GM21576 (cell line): ENCODE data around the gene LUZP1.
"Not testable (repeated sequence)": the region's sequence is repeated elsewhere in the genome, so short reads cannot be mapped to it uniquely, and the experiment has no call there.

Source experiments
- ATAC-seq: cut with Tn5 transposase; IDR thresholded peaks from one replicate; pipeline ENCODE4 v1.9.1; 2021; ENCODE audit warnings: mild to moderate bottlenecking, moderate library complexity; ENCODE audit not compliant: unreplicated experiment

Gene LUZP1

DNA sequence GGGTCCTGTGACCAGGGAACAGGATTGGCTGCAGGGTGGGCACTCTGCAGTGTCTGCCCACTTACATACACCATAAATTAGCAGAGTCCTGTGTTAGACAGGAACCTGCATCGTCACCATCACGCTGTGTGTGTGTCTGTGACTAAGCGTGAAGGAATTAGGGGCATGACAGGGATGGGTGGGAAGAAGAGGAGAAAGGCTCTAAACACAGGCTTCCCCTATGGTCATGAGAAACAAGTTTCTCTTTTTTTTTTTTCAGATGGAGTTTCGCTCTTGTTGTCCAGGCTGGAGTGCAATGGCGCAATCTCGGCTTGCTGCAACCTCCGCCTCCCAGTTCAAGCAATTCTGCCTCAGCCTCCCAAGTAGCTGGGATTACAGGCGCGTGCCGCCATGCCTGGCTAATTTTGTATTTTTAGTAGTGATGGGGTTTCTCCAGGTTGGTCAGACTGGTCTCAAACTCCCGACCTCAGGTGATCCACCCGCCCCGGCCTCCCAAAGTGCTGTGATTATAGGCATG, 20.3 kb upstream of the LUZP1 start:
- not testable (repeated sequence) for ATAC-seq

DNA sequence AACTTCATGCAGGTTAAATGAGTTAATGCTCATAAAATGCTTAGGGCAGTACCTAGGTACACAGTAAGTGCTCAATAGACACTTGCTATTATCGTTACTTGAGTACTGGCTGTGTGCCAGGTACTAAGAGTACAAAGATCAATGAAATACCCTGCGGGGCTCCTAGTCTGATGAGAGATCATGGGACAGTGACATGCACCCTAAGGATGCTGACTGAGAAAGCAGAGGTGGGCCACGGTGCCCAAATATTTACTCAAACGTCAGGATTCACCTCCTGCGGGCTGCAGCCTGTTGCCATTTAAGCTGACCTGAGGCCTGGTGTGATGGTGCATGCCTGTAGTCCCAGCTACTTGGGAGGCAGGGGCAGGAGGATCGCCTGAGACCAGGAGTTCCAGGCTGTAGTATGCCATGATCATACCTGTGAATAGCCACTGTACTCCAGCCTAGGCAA, 19.8 kb upstream of the LUZP1 start:
- no peak for ATAC-seq

DNA sequence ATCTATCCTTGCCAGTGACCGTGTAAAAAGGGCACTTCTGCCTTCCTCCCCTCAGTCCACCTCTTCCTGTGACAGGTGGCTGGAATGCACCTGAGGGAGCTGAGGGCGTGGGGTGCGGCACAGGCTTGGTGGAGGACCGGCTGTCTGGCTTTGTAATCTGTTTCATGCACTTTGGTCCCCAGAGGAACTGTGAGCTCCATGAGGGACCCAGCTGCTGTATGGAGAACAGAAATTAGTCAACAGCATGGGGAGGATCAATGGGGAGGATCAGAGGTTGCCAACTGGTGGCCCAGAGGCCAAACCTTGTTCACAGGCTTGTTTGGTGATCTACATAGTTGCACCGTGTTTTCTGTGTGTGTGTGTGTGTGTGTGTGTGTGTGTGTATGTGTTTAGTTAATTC, 19.0 kb upstream of the LUZP1 start:
- no peak for ATAC-seq

DNA sequence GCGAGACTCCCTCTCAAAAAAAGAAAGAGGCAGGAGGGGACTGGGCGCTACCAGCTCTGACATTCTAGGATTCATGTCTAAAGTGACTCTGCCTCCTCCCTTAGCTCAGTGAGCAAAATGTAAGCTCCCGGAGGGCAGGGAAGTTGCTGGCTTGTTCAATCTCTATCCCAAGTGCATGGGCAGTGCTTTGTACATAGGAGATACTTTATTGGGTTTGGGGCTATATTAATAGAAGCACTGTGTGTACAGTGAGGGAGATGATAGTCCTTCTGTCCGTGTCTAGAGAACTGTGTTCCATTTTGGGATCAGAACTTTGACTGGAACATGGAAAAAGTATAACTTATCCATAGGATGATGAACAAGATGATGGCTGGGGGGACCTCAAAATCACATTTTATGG, 16.7 kb upstream of the LUZP1 start:
- no peak for ATAC-seq

DNA sequence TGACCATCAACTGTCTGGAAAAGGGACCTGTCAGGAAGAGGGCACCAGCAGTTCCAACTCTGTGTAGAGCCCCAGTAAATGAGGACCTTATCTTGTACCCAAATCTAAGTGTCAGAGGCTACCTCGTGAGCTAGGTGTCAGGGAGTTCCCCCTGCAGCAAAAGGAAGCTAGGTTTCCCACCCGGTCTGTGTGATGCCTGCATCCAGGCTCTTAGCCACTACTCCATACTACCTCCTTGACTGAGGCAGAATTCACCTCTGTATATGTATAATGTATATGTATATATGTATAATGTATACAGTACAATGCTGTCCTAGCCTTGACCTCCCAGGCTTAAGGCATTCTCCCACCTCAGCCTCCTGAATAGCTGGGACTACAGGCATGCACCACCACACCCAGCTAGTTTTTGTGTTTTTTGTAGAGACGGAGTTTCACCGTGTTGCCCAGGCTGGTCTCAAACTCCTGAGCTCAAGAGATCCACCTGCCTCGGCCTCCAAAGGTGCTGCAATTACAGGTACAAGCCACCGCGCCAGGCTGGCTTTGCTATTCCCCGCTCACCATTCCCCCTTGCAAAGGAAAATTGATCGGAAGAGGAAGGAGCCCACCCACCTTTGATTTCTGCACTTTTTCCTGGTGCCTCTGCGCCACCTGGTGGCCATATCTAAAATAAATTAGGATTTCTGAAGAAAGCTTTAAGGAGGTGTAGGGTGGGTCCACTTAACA, 15.7 kb upstream of the LUZP1 start:
- ATAC-seq: no peak

DNA sequence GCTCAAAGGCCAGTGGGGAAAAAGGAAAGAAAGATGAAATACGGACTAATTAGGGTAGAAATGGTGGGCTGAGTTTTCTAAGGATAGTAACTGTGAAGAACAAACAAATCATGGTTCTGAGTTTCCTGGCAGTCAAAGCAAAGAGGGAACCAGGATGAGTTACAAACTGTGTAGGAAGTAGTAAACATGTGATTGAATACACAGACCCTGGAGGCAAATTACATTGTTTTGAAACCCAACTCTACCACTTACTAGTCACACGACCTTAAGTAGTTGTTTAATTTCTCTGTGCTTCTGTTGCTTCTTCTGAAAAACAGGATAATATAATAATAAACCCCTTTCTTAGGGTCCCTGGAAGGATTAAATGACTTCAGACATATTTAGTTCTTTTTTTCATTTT, 11.2 kb upstream of the LUZP1 start:
- no peak for ATAC-seq

DNA sequence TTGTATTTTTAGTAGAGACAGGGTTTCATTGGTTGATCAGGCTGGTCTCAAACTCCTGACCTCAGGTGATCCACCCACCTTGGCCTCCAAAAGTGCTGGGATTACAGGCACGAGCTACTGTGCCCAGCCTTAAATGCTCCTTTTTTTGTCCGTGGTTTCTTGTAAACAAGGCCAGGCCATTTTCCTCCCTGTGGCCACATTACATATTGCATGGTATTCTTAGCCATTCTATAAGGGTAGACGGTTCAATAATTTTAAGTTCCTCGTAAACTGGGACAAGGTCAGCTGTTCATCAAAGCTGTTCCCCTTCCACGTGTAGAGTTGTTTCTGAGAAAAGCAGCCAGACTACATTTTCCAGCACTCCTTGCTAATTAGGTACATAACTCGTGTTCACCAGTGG, 10.3 kb upstream of the LUZP1 start:
- no peak for ATAC-seq

DNA sequence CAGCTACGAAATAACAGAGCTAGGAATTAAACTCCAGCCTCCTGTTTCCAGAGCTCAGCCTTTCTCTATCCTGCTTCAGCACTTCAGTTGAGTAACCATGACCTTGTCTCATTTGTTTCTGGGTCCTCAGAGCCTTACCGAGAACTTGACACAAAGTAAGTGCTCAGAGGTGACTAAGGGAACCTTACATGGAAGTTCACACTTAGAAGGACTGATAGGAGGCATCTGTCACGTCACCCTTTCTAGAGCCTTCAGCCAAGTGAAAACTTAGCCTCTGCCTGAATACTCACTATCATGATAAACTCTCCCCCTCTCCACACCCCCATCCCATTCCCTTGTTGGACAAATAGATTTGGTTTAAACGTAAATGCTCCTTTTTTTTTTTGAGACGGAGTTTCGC, 9.8 kb upstream of the LUZP1 start:
- ATAC-seq: no peak

DNA sequence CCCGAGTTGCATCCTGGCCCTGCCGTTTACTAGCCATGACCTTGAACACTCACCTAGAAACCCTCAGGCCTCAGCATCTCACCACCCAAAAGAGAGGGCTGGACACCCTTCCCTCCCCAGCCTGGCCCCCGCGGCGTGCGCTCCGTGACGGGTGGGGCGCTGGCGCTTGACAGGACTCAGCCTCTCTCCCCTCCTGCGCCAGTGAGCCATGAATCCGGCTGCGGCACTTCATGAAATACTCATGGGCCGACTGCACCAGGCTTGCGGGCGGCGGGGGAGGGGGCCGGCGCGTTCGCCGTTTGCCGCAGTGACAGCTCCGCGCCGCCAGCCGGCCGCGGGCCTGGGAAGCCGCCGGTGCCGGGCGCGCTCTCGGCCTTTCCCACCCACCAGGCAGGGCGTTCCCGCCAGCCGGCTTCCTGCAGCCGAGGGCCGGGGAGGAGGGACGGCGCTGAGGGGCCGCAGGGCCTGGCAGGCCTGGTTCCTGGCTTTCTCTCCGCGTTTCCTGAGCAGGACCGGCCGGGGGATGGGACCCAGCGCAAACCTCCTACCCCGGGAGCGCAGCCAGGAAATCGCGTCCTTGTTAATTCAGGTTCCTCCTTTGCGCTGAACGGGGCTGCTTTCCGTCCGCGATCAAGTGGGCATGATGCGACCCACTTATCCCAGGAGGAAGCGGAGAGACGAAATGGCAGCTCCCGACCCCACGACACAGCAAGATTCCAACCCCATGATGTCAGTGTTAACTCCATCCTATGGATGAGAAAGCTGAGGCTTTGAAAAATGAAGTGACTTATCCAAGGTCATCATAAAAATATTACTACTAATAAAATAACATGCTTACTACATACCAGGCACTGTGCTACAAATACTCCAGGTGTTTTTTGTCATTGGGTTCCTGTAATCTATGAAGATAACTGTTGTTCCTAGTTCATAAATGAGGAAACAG, 9.1 kb upstream of the LUZP1 start:
- peak; percentile 64 for ATAC-seq

DNA sequence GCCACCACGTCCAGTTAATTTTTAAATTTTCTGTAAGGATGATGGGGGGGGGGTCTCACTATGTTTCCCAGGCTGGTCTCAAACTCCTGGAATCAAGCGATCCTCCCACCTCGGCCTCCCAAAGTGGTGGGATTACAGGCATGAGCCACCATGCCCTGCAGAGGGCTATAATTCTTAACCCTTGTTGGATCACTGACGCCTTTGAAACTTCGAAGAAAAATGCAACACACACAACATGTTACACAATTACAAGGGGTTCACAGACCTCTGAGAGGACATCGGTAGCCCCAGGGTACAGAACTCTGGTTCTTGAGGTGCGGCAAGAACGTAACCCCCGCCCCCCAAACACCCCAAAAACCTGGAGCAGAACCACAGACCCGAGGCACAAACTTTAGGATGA, 8.4 kb upstream of the LUZP1 start:
- ATAC-seq: no peak

DNA sequence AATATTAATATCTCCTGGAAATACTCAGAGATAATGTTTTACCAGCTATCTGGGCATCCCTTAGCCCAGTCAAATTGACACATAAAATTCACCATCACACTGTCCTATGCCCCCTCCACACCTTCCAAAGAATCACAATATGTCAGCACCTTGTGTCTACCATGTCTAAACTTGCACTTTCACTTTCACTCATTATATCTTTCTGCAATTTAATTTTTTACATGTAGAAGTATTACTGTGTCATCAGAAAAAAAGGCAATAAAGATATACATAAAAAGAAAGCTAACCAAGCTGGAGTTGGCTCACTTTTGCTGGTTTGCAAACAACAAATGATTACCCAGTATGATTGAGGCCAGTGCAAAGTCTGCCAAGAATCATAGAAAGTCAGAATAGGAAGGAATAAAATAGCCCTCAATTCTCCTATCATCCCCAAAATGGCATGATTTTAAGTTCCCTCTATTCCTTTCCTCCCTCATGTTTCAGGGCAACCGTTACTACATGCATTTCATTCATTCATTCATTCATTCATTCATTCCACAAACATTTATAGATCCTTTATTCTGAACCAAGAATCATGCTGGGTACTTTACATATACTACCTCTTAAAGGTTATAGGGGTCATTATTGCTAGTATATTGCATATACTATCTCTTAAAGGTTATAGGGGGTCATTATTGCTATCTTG, 5.9 kb upstream of the LUZP1 start:
- ATAC-seq: no peak

DNA sequence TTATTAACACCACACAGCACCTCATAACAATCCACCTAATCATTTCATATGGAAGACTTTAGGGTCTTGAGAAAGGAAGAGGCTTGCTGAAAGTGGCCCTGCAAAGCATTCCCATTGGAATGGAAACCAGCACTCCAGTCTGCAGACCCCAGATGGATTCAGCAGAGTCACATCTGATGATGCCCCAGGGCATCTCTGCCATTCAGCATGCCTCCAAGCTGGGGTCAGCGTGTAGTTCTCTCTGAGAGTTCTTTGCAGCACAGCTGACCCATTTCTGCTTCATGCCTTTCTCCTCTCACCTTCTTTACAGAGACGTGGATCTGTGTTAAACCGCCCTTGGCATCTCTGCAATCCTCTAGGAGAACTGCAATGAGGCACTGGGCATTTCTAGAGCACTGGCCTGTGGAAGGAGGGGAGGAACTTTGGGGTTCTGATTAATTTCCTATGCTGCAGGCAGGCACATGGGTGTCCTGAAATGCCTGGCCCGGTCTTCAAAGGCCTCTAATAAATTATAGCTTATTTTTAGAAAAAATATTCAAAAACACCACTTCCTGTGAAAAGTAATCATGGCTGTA, 2.6 kb upstream of the LUZP1 start:
- no peak for ATAC-seq

DNA sequence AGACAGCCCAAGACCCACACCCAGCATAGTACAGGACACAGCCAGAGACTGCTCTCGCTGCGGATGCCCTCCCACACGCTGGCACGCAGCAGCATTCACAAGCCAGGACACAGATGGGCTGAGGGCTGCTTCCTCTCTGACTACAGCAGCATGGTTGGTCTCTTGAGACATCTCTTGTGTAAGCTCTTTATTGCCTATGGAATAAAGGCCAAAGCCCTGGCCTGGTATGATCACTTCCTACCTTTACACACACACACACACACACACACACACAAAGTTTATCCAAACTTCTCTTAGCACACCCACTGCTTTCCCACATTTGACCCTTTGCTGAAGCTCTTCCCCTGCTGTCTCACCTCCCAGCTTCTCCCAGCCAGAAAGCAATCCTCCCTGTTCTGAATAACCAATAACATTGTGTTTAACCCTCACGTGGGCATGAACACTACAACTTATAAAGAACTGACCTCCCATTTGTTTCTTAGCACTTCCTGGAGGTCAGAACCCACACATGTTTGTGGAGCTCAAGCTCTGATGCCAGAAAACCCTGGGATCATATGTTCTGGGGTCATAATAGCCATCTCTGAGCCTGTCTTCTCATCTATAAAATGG, 1.2 kb upstream of the LUZP1 start:
- ATAC-seq: no peak

DNA sequence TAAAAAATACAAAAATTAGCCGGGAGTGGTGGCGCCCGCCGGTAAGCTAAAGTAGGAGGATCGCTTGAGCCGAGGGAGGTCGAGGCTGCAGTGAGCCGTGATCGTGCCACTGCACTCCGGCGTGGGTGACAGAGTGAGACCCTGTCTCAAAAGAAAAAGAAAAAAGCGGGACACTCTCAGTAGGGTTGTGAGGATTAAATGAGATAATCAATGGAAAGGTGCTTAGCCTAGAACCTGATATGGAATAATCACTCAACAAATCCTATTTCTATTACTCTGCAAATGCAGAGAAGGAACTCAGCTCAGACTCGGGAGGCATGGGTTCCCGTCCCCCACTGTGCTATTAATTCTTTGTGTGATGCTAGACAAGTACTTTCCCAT, 529 bp upstream of the LUZP1 start:
- no peak for ATAC-seq

DNA sequence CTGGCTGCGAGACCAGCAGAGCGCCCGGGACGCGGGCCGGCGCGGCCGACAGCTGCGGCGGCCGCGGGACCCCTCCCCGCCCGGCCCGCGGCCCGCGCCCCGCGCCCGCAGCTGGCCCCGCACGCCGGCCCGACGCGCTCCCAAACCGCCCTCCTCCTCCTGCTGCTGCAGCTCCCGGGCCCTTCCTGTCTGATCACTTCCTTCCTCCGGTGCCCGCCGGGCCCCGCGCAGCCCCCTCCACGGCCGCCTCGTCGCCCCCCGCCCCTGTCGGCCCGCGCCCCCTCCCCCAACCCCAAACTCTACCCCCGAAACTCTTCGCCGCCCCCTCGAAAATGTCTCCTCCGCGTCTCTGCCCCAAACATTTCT, 594 bp downstream of the LUZP1 start:
- no peak for ATAC-seq

DNA sequence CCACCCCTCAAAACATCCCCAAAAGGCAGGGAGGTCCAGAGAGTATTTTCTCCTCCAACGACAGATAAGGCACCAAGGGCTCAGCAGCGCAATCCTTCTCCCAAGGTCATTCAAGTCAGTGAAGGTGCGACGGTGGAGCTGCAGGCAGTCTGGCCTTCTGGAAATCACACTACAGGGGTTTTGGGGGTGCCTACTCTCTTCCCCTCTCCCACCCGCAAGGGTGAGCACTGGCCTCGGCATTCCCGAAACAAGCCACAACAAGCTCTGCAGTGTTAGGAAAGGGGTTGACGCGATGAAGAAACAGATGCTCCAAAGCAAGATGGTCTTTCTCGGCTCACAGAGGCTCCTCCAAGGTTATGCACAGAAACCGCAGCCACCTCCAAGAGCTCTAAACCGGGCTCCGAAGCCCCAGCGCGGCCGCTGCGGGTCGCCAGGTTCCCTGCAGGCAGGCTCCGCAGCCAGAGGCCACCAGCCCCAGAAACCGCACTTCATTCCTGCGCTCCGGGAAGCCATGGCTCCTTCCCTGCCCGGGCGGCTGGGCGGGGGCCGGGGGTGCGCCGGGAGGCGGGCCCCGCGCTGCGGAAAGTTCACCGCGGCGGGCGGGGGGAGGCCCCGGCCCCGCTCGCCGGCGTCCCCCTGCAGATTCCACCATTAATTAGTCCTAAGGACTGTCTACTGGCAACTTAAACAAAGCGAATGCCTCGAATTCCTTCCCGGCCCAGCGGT, 1.1 kb downstream of the LUZP1 start:
- ATAC-seq: no peak

DNA sequence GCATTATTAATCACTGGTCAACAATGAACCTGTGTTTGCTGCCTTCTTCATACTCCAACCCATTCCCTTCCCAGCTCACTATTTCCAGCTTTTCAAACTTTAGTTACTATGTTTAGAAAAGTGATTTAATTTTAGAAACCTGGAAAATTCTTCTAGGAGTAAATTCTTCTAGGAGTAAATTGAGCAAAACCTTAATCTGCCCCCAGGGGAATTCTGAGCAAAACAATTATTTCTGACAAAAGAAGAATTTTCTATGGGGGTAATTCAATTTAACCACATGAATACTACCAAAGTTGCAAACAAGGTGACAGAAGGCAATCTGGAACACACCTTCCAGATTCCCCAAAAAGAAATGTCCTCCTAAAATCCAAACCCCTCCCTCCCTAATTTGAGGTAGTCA, 1.8 kb downstream of the LUZP1 start:
- no peak for ATAC-seq

DNA sequence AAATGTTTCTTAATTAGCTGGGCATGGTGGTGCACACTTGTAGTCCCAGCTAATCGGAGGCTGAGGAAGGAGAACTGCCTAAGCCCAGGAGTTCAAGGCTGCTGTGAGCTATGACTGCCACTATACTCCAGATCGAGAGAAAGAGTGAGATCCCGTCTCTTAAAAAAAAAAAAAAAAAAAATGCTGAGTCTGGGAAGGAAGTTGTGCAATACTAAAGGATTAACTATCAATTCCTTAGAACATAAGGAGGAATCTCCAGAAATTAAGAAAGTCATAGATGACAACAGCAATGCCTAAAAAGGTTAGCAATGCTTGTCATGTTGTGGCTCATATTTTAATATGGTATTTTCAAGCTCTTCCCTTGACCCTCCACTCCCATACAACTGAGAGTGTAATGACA, 5.3 kb downstream of the LUZP1 start:
- ATAC-seq: no peak

DNA sequence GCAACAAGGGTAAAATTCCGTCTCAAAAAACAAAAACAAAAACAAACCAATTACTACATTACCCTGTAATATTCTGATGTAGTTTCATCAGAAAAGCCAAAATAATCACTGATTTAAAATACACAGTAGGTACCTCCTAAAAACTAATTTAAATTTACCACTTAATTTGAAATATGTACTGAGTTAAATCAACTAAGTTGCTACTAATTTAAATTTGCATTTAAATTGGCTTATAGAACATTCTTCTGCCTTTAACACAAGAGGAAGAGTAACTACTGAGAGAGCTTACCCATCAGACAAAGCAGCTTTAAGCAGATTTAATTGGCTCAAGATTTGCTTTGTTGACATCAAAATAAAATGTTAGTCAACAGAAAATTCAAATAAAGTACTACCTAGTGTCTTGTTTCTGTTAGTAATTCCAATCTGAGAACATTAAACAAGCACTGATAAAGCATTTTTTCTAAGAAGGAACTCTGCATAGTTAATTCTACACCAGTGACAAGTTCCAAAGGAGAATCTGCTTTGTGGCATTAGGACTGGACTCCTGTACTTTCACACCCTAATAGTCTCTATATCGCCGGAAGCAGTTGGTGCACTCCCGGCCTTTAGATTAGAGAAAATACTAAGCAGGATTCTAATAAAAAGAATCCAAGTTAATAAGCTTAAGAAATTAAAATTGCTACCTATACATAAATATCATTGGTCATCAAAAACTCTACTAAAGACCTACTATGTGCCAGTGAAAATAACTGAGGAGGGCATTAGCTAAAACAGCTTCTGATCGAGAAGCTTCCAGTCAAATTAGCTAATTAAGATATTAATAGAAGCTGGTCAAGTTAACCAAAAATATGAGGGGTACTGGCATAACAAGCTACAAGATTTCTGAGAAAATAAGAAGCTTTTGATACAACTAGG, 8.4 kb downstream of the LUZP1 start:
- ATAC-seq: no peak
